Ovary (tissue), 3 donors: Measurements from ENCODE around the gene SBK3.

Experiments used
- POLR2A ChIP-seq: fragments of 450-650 bp; IDR thresholded peaks from one replicate; pipeline ENCODE4 v1.6.1; 2017; ENCODE audit warnings: antibody characterized with exemption, mild to moderate bottlenecking, moderate library complexity
- TF ChIP-seq, protein P1 (sequence below), 3 donors: fragments of 450-650 bp in 2 of 3; fragments of 200-600 bp in 1 of 3; IDR thresholded peaks; one replicate each; pipeline versions ENCODE4 v1.5.1 to v1.8.0; 2016 to 2022; ENCODE audit warnings: antibody characterized with exemption in 3 of 3, mild to moderate bottlenecking in 1 of 3
- donor health status: DM: no; HTN: no; CAD: no.

GRCh38 chr19:55544776-55545439, 435 bp downstream of the SBK3 start:
- TF ChIP-seq, protein P1, sequence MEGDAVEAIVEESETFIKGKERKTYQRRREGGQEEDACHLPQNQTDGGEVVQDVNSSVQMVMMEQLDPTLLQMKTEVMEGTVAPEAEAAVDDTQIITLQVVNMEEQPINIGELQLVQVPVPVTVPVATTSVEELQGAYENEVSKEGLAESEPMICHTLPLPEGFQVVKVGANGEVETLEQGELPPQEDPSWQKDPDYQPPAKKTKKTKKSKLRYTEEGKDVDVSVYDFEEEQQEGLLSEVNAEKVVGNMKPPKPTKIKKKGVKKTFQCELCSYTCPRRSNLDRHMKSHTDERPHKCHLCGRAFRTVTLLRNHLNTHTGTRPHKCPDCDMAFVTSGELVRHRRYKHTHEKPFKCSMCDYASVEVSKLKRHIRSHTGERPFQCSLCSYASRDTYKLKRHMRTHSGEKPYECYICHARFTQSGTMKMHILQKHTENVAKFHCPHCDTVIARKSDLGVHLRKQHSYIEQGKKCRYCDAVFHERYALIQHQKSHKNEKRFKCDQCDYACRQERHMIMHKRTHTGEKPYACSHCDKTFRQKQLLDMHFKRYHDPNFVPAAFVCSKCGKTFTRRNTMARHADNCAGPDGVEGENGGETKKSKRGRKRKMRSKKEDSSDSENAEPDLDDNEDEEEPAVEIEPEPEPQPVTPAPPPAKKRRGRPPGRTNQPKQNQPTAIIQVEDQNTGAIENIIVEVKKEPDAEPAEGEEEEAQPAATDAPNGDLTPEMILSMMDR (IDR thresholded peaks at IDR 0.05) = no peak
- TF ChIP-seq POLR2A = no peak
